Mucosa of rectum (tissue), 2 donors: ENCODE data around the gene NTN4.

Experiments used
- H3K27ac ChIP-seq, 2 donors: one replicate each; pipeline ENCODE4 v1.7.0; 2013; ENCODE audit warnings: inconsistent platforms in 2 of 2, low read depth in 2 of 2, low read length in 2 of 2
- H3K27me3 ChIP-seq, 2 donors: one replicate each; pipeline ENCODE4 v1.7.0; 2013; ENCODE audit warnings: low read length in 2 of 2; ENCODE audit not compliant: control insufficient read depth in 2 of 2, insufficient read depth in 2 of 2
- H3K36me3 ChIP-seq, 2 donors: one replicate each; pipeline ENCODE4 v1.7.0; 2013; ENCODE audit warnings: low read length in 2 of 2; ENCODE audit not compliant: control insufficient read depth in 2 of 2, insufficient read depth in 2 of 2
- H3K4me1 ChIP-seq, 2 donors: one replicate each; pipeline ENCODE4 v1.7.0; 2013; ENCODE audit warnings: low read length in 2 of 2, mild to moderate bottlenecking in 1 of 2; ENCODE audit not compliant: control insufficient read depth in 2 of 2, insufficient read depth in 2 of 2
- H3K4me3 ChIP-seq, 2 donors: one replicate each; pipeline ENCODE4 v1.7.0; 2013; ENCODE audit warnings: low read length in 2 of 2
- H3K9ac ChIP-seq, 2 donors: one replicate each; pipeline ENCODE4 v1.7.0; 2013; ENCODE audit warnings: low read length in 2 of 2, low read depth in 1 of 2, mild to moderate bottlenecking in 1 of 2
- H3K9me3 ChIP-seq, 2 donors: one replicate each; pipeline ENCODE4 v1.7.0; 2013; ENCODE audit warnings: low read length in 2 of 2; ENCODE audit not compliant: control insufficient read depth in 2 of 2
- donor health status: healthy.
- donor health status: Normal muscosa, but diverticular disease.

NTN4 gene

DNA sequence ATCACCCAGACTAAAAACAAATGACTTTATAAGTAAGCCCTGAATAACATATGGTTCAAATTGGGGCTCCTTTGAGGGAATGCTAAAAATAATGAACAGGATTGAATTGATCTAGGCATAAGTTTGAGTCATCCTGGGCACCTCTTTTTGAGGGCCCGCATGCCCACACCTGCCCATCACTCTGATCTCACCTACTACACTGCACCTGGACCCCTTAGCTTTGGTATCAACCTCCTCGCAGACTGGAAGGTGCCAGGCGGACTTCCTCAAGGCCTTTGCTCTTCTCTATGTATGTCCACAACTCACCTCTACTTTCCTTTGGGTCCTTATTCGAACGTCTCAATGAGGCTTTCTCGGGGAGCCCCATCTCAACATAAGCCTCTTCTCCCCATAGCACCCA, 17.2 kb downstream of the NTN4 start:
- Histone ChIP-seq H3K9me3 (no peaks in the 10 kb centered on the region), H3K27ac (no peak overlapping the region), H3K27me3 (no peaks in the 10 kb centered on the region), H3K4me1 (no peaks in the 10 kb centered on the region), H3K9ac (no peak overlapping the region), H3K4me3 (no peak overlapping the region), H3K36me3 (no peaks in the 10 kb centered on the region)

DNA sequence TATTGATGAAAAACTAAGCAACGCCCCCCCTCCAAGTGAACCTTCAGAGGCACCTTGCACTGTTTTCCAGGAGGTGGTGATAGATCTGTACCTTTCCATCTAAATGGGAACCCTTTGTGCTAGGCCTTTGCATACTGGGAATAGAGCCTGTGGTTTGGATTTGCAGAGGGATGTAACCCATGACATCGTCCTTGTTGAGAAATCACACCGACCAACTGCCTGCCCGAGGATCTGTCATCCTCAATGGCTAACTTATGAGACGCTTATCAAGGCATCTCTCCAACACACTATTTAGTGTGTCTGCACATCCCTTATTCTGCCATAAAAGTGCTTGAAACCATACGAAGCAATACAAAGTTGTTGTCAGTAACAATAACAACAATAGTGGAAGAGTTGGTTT, 22.9 kb downstream of the NTN4 start:
- no peaks in the 10 kb centered on the region for H3K9me3 ChIP-seq
- no peaks in the 10 kb centered on the region for H3K27me3 ChIP-seq
- H3K36me3 ChIP-seq, result no peaks in the 10 kb centered on the region
- H3K9ac ChIP-seq, result no peak overlapping the region
- no peak overlapping the region for H3K27ac ChIP-seq
- no peak overlapping the region for H3K4me3 ChIP-seq
- no peaks in the 10 kb centered on the region for H3K4me1 ChIP-seq

DNA sequence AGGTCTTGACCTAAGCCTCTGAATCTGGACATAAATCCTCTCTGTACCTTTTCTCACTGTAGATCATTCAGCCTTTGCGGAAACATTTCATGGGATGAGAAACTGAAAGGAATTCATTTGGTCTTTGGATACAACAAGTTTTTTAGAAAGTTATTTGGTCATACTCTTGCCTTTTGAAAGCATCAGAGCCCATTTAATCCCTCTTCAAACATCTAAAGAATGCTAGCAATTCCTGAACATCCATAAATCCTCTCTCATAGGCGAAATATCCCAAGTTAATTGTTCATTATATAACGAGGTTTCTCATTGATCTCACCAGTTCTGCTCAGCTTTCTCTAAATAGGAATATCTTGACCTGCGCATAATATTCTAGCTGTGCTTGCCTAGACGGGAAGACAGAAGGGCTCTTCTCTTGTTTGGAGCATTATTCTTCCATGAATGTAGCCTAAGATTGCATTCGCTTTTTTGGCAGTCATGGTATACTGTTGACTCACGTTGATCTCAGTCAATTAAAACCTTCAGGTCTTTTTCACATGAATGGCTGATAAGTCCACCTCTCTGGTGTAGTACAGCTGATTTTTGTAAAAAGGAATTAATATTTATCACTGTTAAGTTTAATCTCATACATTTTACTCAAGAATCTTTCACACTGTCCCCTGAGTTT, 24.1 kb downstream of the NTN4 start:
- no peaks in the 10 kb centered on the region for H3K9me3 ChIP-seq
- no peak overlapping the region for H3K4me3 ChIP-seq
- H3K4me1 ChIP-seq, result no peaks in the 10 kb centered on the region
- no peaks in the 10 kb centered on the region for H3K27me3 ChIP-seq
- no peak overlapping the region for H3K27ac ChIP-seq
- H3K36me3 ChIP-seq, result no peaks in the 10 kb centered on the region
- no peak overlapping the region for H3K9ac ChIP-seq

DNA sequence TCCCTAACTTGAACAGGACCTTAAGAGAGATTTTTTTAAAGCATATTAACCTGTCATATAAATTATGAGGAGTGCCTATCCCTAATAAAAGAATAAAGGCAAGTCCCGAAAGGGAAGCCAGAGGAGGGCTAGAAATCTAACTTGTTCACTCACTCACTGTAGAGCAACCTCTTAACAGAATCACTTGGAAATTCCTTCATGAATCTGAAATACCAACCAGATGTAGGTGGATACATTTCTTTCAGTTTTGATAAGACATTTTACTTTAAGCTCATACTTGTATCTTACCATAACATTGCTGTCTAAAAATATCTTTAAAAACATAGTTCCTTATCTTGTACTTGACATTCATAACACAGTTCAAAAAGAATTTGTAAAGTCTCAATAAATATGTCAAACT, 25.7 kb downstream of the NTN4 start:
- Histone ChIP-seq H3K36me3 (no peaks in the 10 kb centered on the region), H3K27me3 (no peaks in the 10 kb centered on the region), H3K4me1 (no peaks in the 10 kb centered on the region), H3K9ac (no peak overlapping the region), H3K9me3 (no peaks in the 10 kb centered on the region), H3K27ac (no peak overlapping the region), H3K4me3 (no peak overlapping the region)

DNA sequence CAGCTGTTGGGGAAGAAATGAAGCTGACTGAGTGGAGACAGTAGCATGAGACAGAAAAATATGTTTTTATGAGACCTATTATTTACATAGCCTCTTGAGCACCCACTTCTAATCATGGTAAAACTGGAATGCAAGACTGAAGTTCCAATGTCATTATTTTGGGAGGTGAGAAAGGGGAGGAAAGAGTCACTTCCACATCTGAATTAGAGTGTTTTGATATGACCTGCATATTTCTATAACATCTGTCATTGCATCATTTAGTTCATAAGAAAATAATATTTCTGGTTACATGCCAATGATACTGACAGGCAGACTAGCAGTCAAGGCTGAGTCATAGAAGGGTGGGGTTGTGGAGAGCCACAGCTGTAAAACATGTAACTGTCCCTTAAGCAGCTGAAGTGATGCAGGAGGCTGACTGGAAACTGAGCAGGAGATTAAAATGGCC, 26.7 kb downstream of the NTN4 start:
- no peaks in the 10 kb centered on the region for H3K4me1 ChIP-seq
- H3K9me3 ChIP-seq, result no peaks in the 10 kb centered on the region
- H3K36me3 ChIP-seq, result no peaks in the 10 kb centered on the region
- no peaks in the 10 kb centered on the region for H3K27me3 ChIP-seq
- H3K27ac ChIP-seq, result no peak overlapping the region
- H3K4me3 ChIP-seq, result no peak overlapping the region
- no peak overlapping the region for H3K9ac ChIP-seq

DNA sequence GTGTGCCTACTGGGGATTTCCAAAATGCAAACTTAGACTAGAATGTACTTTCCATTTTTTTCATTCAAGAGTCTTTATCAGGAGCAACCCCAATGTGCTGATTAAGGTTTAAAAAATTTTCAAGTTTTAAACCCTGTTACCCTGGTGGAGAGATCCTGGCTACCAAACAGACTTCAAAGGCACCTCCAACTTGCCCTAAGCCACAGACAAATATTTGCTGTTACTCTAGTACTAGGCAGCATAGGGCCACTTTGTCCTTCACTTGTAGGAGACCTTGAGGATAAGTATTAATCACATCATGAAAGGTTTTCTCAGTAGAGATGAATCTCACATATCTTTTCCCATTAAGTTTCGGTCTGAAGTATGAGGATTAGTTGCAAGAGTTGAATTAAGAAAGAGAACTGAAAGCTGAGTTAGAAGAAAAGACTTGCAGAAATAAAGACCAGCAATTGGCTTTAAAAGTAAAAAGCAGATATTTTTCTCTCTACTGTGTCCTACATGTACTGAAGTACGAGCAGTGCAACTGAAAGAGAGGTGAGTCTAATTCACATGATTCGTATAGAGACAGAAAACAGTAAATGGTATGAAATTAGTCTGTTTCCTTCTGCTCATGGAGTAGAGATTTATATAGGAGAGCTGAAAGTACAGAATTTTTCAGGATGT, 28.3 kb downstream of the NTN4 start:
- H3K27ac ChIP-seq, result no peak overlapping the region
- H3K4me3 ChIP-seq, result no peak overlapping the region
- H3K27me3 ChIP-seq, result no peaks in the 10 kb centered on the region

DNA sequence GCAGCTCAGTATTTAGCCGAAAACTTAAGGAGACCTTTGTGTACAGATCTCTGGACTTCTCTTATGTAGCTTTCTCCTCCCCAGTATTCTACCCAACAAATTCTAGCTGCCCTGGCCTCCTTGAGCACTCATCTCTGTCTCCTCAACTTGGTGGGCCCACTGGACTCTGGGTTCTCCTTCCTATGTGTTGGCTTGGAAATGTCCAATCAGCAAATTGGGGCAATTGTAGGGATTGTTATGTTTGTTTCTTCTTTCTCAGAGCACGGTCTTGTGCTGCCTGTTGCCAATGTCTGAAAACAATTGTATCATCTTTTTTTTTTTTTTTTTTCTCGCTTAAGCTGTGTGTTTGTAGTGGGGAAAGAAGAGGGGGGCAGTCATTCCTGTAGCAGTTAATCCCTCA, 30.2 kb downstream of the NTN4 start:
- H3K9me3 ChIP-seq, result no peaks in the 10 kb centered on the region
- H3K36me3 ChIP-seq, result no peaks in the 10 kb centered on the region
- no peak overlapping the region for H3K27ac ChIP-seq
- H3K4me1 ChIP-seq, result no peaks in the 10 kb centered on the region
- no peak overlapping the region for H3K9ac ChIP-seq
- H3K27me3 ChIP-seq, result no peaks in the 10 kb centered on the region
- H3K4me3 ChIP-seq, result no peak overlapping the region

More for the DNA sequence above, 28.3 kb downstream of the NTN4 start:
- Histone ChIP-seq H3K9ac (no peak overlapping the region), H3K9me3 (no peaks in the 10 kb centered on the region), H3K36me3 (no peaks in the 10 kb centered on the region), H3K4me1 (no peaks in the 10 kb centered on the region)

DNA sequence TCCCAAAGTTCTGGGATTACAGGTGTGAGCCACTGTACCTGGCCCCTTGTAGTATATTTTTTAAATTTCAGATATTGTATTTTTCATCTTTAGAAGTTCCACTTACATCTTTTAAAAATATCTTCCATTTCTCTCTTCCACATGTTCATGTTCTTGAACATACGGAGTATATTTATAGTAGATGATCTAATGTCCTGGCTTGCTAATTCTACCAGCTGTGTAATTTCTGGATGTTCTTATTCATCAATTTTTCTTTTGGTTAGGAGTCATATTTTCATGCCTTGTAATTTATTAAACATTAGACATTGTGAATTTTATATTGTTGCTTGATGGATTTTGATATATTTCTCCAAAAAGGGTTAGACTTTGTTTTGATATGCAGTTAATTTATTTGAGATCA, 30.8 kb downstream of the NTN4 start:
- H3K4me3 ChIP-seq, result no peak overlapping the region
- H3K9ac ChIP-seq, result no peak overlapping the region
- no peaks in the 10 kb centered on the region for H3K36me3 ChIP-seq
- no peak overlapping the region for H3K27ac ChIP-seq
- H3K27me3 ChIP-seq, result no peaks in the 10 kb centered on the region
- H3K4me1 ChIP-seq, result no peaks in the 10 kb centered on the region
- no peaks in the 10 kb centered on the region for H3K9me3 ChIP-seq

DNA sequence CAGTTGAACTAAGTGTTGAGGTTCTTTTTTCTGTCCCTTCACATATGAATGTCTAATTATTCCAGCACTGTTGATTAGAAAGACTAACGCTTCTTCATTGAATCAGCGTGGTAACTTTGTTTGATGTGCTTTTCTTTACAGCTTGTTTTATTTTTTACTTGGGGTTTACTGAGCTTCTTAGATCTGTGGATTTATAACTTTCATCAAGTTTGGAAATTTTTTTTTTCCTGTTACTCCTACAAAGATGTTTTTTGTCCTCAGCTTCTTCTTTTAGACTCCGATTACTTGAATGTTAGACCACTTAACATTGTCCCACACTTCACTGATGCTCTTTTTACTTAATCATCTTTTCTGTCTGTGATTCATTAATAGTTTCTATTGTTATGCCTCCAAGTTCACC, 31.5 kb downstream of the NTN4 start:
- Histone ChIP-seq H3K4me3 (no peak overlapping the region), H3K4me1 (no peaks in the 10 kb centered on the region), H3K27me3 (no peaks in the 10 kb centered on the region), H3K9me3 (no peaks in the 10 kb centered on the region), H3K9ac (no peak overlapping the region), H3K36me3 (no peaks in the 10 kb centered on the region), H3K27ac (no peak overlapping the region)

DNA sequence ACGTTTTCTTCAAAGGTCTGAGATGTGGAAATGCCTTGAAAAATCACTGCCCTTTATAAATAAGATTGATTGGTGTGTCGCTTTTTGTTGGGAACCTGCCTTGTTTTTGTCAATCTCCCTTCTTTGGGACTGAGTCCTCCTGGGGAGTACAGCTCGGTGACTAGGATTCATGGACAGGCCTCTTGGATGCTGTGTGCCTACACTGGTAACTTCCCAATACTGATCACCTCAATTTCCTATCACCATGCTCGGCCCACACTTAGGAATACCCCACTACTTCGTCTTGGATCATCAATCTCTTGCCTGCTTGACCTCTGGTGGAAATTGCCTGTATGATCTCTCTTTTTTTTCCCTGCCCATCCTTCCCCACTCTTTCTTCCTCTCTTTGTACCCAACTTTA, 34.2 kb downstream of the NTN4 start:
- Histone ChIP-seq H3K9ac (no peak overlapping the region), H3K36me3 (no peaks in the 10 kb centered on the region), H3K9me3 (no peaks in the 10 kb centered on the region), H3K4me3 (no peak overlapping the region), H3K27ac (no peak overlapping the region), H3K4me1 (no peaks in the 10 kb centered on the region), H3K27me3 (no peaks in the 10 kb centered on the region)
